ENCODE measurements around the gene PROM1. TPM values are rescaled to one million over a fixed set of nuclear protein-coding genes. Genes with fewer than 3 reads are reported as not detected.

Gene PROM1, protein sequence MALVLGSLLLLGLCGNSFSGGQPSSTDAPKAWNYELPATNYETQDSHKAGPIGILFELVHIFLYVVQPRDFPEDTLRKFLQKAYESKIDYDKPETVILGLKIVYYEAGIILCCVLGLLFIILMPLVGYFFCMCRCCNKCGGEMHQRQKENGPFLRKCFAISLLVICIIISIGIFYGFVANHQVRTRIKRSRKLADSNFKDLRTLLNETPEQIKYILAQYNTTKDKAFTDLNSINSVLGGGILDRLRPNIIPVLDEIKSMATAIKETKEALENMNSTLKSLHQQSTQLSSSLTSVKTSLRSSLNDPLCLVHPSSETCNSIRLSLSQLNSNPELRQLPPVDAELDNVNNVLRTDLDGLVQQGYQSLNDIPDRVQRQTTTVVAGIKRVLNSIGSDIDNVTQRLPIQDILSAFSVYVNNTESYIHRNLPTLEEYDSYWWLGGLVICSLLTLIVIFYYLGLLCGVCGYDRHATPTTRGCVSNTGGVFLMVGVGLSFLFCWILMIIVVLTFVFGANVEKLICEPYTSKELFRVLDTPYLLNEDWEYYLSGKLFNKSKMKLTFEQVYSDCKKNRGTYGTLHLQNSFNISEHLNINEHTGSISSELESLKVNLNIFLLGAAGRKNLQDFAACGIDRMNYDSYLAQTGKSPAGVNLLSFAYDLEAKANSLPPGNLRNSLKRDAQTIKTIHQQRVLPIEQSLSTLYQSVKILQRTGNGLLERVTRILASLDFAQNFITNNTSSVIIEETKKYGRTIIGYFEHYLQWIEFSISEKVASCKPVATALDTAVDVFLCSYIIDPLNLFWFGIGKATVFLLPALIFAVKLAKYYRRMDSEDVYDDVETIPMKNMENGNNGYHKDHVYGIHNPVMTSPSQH
- polyA plus RNA-seq, result 22.5 TPM
- long read RNA-seq, donor 1, result 0 reads
- long read RNA-seq, donor 2, partial matches to known transcripts, result 0 of 3 reads
- long read RNA-seq, donor 2, other reads (novel, unspliced or antisense), result 0 of 3 reads
- long read RNA-seq, donor 3, full-length matches to known transcripts, result 2 of 2 reads
- long read RNA-seq, donor 3, partial matches to known transcripts, result 0 of 2 reads
- long read RNA-seq, donor 3, other reads (novel, unspliced or antisense), result 0 of 2 reads
- long read RNA-seq, donor 4, partial matches to known transcripts, result 0 of 1 reads
- long read RNA-seq, donor 4, other reads (novel, unspliced or antisense), result 0 of 1 reads
- long read RNA-seq, donor 5, full-length matches to known transcripts, result 6 of 6 reads
- long read RNA-seq, donor 5, partial matches to known transcripts, result 0 of 6 reads
- long read RNA-seq, donor 5, other reads (novel, unspliced or antisense), result 0 of 6 reads
- long read RNA-seq, donor 6, result 0 reads
- long read RNA-seq, donor 7, full-length matches to known transcripts, result 3 of 3 reads
- long read RNA-seq, donor 7, partial matches to known transcripts, result 0 of 3 reads
- long read RNA-seq, donor 7, other reads (novel, unspliced or antisense), result 0 of 3 reads
- long read RNA-seq, donor 8, full-length matches to known transcripts, result 2 of 2 reads
- long read RNA-seq, donor 8, partial matches to known transcripts, result 0 of 2 reads
- long read RNA-seq, donor 8, other reads (novel, unspliced or antisense), result 0 of 2 reads
- long read RNA-seq, donor 9, full-length matches to known transcripts, result 3 of 3 reads
- long read RNA-seq, donor 9, partial matches to known transcripts, result 0 of 3 reads
- long read RNA-seq, donor 9, other reads (novel, unspliced or antisense), result 0 of 3 reads
- long read RNA-seq, donor 10, full-length matches to known transcripts, result 1 of 1 reads
- long read RNA-seq, donor 10, partial matches to known transcripts, result 0 of 1 reads
- long read RNA-seq, donor 10, other reads (novel, unspliced or antisense), result 0 of 1 reads
- long read RNA-seq, donor 11, full-length matches to known transcripts, result 3 of 3 reads
- long read RNA-seq, donor 11, partial matches to known transcripts, result 0 of 3 reads
- long read RNA-seq, donor 11, other reads (novel, unspliced or antisense), result 0 of 3 reads

GRCh38 chr4:16083241-16084191, at the start of gene PROM1:
Gene PROM1, minus strand, starts transcription at chr4:16084023. Its CDS starts 8,117 bp downstream, at chr4:16075906.
- no CpG with 5 or more reads among the region's 81 CpGs for WGBS (ENCODE audit: insufficient coverage, low lambda C conversion rate)
- H3K27ac ChIP-seq (ENCODE audit: low read length), result peak within 1 kb of the TSS; percentile 21
- no peaks in the 10 kb centered on the region for H3K36me3 ChIP-seq (ENCODE audit: control insufficient read depth, insufficient read depth, low read length)
- peaks cover 5% of the 10 kb centered on the region for H3K9me3 ChIP-seq (ENCODE audit: control insufficient read depth, low read depth, low read length)
- no peaks in the 10 kb centered on the region for H3K4me1 ChIP-seq (ENCODE audit: control insufficient read depth, insufficient read depth, low read length)
- peak within 1 kb of the TSS; percentile 55 for H3K4me3 ChIP-seq (ENCODE audit: low read length)
- peak in 1 of 2 donors; percentile 57 for DNase-seq
- peaks cover 49% of the 10 kb centered on the region for H3K27me3 ChIP-seq (ENCODE audit: control insufficient read depth, insufficient read depth, low read length)

GRCh38 chr4:16133406-16133805, 49.6 kb upstream of the PROM1 start:
- peaks cover 4% of the 10 kb centered on the region for H3K4me1 ChIP-seq (ENCODE audit: control insufficient read depth, insufficient read depth, low read length)
- no peak for DNase-seq
- no peaks in the 10 kb centered on the region for H3K36me3 ChIP-seq (ENCODE audit: control insufficient read depth, insufficient read depth, low read length)
- no peaks in the 10 kb centered on the region for H3K27me3 ChIP-seq (ENCODE audit: control insufficient read depth, insufficient read depth, low read length)
- no peaks in the 10 kb centered on the region for H3K9me3 ChIP-seq (ENCODE audit: control insufficient read depth, low read depth, low read length)
- no peak overlapping the region for H3K4me3 ChIP-seq (ENCODE audit: low read length)
- no CpG with 5 or more reads among the region's 1 CpG for WGBS (ENCODE audit: insufficient coverage, low lambda C conversion rate)
- H3K27ac ChIP-seq (ENCODE audit: low read length), result no peak overlapping the region

DNA sequence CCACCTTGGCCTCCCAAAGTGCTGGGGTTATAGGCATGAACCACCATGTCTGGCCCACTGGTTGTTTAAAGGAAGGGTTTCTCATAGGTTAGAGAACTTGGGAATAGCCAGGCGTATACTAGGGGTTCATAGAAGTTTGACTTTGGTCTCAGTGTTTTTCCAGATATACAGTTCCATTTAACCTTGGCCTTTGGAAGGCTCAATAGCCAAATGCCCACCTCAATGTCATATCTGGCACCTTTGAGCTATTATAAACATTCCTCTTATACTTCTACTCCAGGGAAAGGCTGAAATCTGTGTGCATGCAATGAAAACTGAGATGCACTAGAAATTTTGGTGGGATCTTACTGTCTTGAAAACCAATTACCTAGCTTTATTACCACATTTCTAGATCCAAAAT, 47.5 kb upstream of the PROM1 start:
- Histone ChIP-seq H3K27me3 (ENCODE audit: control insufficient read depth, insufficient read depth, low read length) (no peaks in the 10 kb centered on the region), H3K36me3 (ENCODE audit: control insufficient read depth, insufficient read depth, low read length) (no peaks in the 10 kb centered on the region)
- WGBS (ENCODE audit: insufficient coverage, low lambda C conversion rate), result no CpG with 5 or more reads among the region's 1 CpG

GRCh38 chr4:16129336-16129735, 45.5 kb upstream of the PROM1 start:
- H3K27ac ChIP-seq (ENCODE audit: low read length), result no peak overlapping the region
- H3K4me1 ChIP-seq (ENCODE audit: control insufficient read depth, insufficient read depth, low read length), result peaks cover 4% of the 10 kb centered on the region
- no peaks in the 10 kb centered on the region for H3K27me3 ChIP-seq (ENCODE audit: control insufficient read depth, insufficient read depth, low read length)
- peak in 1 of 2 donors; percentile 40 for DNase-seq
- H3K36me3 ChIP-seq (ENCODE audit: control insufficient read depth, insufficient read depth, low read length), result no peaks in the 10 kb centered on the region
- no peaks in the 10 kb centered on the region for H3K9me3 ChIP-seq (ENCODE audit: control insufficient read depth, low read depth, low read length)
- whole genome bisulfite sequencing (ENCODE audit: insufficient coverage, low lambda C conversion rate), result 0% methylated on average over 1 of the region's 1 CpG
- no peak overlapping the region for H3K4me3 ChIP-seq (ENCODE audit: low read length)

More for the DNA sequence above, 47.5 kb upstream of the PROM1 start:
- Histone ChIP-seq H3K27ac (ENCODE audit: low read length) (no peak overlapping the region), H3K4me3 (ENCODE audit: low read length) (no peak overlapping the region), H3K9me3 (ENCODE audit: control insufficient read depth, low read depth, low read length) (no peaks in the 10 kb centered on the region), H3K4me1 (ENCODE audit: control insufficient read depth, insufficient read depth, low read length) (peaks cover 4% of the 10 kb centered on the region)
- DNase-seq, result no peak

DNA sequence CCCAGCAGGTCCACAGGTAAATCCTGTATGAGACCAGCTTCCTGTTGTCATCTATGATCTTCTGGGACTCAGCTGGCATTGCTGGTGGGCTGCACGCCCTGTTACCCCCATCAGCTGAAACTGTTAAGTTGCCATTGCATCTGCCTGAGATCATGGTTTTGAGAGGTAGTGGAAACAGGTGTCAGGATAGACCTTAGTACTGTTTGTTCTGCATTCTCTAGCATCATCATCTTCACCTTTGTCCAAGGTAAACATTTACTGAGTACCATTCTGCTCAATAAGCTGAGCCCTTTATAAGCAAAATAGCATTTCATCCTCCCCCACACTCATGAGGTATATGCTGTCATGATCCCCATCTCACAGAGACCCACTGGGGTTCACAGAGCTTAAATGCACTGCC, 42.9 kb upstream of the PROM1 start:
- H3K27me3 ChIP-seq (ENCODE audit: control insufficient read depth, insufficient read depth, low read length), result no peaks in the 10 kb centered on the region
- no peak for DNase-seq
- WGBS (ENCODE audit: insufficient coverage, low lambda C conversion rate), result no CpG with 5 or more reads among the region's 1 CpG

DNA sequence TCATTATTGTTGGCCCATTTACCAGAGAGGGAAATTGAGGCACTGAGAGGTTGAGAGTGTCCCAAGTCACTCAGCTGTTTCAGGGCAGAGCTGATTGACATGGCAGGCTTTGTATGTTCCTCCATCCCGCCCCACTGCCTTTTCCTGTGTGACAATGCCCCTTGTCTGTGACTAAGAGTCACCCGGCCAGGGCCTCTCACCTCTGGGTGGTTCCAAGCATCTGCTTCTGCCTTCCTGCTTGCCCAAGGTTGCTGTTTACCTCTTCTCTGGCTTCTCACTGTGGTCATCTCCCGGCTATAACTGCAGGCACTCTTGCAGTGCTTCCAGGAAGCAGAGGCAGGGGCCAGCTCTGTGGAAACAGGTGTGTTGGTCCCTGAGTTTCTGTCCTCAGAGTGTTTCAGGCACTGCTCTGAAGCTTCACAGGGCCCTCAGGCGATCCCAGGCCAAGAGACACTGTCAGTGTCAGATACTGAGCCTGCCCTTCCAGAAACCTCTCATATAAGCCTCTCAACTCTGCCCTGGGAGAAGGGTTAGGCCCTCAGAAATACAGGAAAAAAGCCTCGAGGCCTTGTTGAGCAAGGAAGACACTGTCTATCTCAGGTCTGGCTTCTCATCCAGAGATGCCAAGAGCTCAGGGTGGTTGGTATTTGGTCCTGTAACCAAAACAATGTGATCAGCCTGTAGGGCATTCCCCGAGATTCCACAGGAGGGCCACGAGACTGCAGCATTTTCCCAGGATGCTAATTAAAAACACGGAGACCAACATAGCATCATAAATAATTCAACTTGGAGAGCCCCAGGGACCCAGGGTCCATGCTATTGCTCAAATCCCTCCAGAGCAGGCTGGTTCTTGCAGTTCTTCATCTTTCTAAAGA, 42.0 kb upstream of the PROM1 start:
- H3K9me3 ChIP-seq (ENCODE audit: control insufficient read depth, low read depth, low read length), result no peaks in the 10 kb centered on the region
- WGBS (ENCODE audit: insufficient coverage, low lambda C conversion rate), result no CpG with 5 or more reads among the region's 8 CpGs
- no peak for DNase-seq

More for the DNA sequence above, 42.9 kb upstream of the PROM1 start:
- no peak overlapping the region for H3K4me3 ChIP-seq (ENCODE audit: low read length)
- no peak overlapping the region for H3K27ac ChIP-seq (ENCODE audit: low read length)
- H3K4me1 ChIP-seq (ENCODE audit: control insufficient read depth, insufficient read depth, low read length), result peaks cover 4% of the 10 kb centered on the region
- H3K36me3 ChIP-seq (ENCODE audit: control insufficient read depth, insufficient read depth, low read length), result no peaks in the 10 kb centered on the region
- H3K9me3 ChIP-seq (ENCODE audit: control insufficient read depth, low read depth, low read length), result no peaks in the 10 kb centered on the region

DNA sequence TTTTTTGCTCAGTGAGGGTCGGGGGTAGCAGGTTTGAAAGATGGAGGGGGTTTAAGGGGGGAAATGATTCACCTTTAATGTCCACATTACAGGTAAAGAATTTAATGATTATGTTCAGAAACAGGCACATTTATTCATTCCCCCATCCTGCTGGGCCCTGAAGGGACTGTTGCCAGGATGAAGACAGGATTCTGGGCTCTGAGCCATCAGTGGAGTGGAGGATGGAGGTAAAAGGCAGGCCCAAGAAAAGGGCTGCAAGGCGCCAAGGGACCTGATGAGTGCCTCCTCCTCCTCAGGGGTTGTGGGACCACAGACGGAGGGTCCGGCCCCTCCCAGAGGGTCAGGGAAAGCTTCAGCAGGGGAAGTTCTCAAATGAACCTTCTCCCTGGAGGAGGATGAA, 40.4 kb upstream of the PROM1 start:
- Histone ChIP-seq H3K36me3 (ENCODE audit: control insufficient read depth, insufficient read depth, low read length) (no peaks in the 10 kb centered on the region), H3K9me3 (ENCODE audit: control insufficient read depth, low read depth, low read length) (no peaks in the 10 kb centered on the region), H3K4me1 (ENCODE audit: control insufficient read depth, insufficient read depth, low read length) (no peaks in the 10 kb centered on the region), H3K27ac (ENCODE audit: low read length) (no peak overlapping the region), H3K4me3 (ENCODE audit: low read length) (no peak overlapping the region), H3K27me3 (ENCODE audit: control insufficient read depth, insufficient read depth, low read length) (no peaks in the 10 kb centered on the region)
- WGBS (ENCODE audit: insufficient coverage, low lambda C conversion rate), result 80% methylated on average over 1 of the region's 4 CpGs
- DNase-seq, result no peak

More for the DNA sequence above, 42.0 kb upstream of the PROM1 start:
- Histone ChIP-seq H3K4me3 (ENCODE audit: low read length) (no peak overlapping the region), H3K36me3 (ENCODE audit: control insufficient read depth, insufficient read depth, low read length) (no peaks in the 10 kb centered on the region), H3K4me1 (ENCODE audit: control insufficient read depth, insufficient read depth, low read length) (peaks cover 4% of the 10 kb centered on the region), H3K27ac (ENCODE audit: low read length) (no peak overlapping the region), H3K27me3 (ENCODE audit: control insufficient read depth, insufficient read depth, low read length) (no peaks in the 10 kb centered on the region)
